ENCODE measurements around the gene AOC2.

DNA sequence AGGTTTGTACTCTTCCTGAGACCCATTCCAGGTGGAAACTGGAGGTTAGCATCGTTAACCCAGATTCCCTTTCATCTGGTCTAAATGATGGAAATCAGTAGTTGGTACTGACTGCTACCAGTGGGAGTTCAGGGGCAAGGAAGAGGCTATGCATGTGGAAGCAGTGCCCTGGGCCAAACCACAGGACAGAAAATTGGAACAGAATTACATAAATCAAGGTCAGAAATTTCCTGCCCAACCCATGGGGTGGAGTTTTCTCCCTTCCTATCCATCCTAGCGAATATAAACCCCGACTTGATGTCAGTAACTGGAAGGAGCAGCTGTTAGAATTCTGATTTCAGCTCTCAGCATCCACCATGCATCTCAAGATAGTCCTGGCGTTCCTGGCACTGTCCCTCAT is at the start of gene AOC2:
- TF ChIP-seq, protein P1, sequence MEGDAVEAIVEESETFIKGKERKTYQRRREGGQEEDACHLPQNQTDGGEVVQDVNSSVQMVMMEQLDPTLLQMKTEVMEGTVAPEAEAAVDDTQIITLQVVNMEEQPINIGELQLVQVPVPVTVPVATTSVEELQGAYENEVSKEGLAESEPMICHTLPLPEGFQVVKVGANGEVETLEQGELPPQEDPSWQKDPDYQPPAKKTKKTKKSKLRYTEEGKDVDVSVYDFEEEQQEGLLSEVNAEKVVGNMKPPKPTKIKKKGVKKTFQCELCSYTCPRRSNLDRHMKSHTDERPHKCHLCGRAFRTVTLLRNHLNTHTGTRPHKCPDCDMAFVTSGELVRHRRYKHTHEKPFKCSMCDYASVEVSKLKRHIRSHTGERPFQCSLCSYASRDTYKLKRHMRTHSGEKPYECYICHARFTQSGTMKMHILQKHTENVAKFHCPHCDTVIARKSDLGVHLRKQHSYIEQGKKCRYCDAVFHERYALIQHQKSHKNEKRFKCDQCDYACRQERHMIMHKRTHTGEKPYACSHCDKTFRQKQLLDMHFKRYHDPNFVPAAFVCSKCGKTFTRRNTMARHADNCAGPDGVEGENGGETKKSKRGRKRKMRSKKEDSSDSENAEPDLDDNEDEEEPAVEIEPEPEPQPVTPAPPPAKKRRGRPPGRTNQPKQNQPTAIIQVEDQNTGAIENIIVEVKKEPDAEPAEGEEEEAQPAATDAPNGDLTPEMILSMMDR (IDR thresholded peaks at IDR 0.05), result no peak
- no peak for TF ChIP-seq POLR2AphosphoS5 (IDR thresholded peaks at IDR 0.05; ENCODE audit: insufficient read depth in 1 of 2, low read depth in 1 of 2)

All from vagina (tissue), 2 donors.